ENCODE measurements around the gene CLMP. TPM values are rescaled to one million over a fixed set of nuclear protein-coding genes. Genes with fewer than 3 reads are reported as not detected.
"Not testable (repeated sequence)": the region's sequence is repeated elsewhere in the genome, so short reads cannot be mapped to it uniquely, and the experiment has no call there.

The CLMP gene
- total RNA-seq, 1 experiment from 2014 or later, result 10.5 TPM

DNA sequence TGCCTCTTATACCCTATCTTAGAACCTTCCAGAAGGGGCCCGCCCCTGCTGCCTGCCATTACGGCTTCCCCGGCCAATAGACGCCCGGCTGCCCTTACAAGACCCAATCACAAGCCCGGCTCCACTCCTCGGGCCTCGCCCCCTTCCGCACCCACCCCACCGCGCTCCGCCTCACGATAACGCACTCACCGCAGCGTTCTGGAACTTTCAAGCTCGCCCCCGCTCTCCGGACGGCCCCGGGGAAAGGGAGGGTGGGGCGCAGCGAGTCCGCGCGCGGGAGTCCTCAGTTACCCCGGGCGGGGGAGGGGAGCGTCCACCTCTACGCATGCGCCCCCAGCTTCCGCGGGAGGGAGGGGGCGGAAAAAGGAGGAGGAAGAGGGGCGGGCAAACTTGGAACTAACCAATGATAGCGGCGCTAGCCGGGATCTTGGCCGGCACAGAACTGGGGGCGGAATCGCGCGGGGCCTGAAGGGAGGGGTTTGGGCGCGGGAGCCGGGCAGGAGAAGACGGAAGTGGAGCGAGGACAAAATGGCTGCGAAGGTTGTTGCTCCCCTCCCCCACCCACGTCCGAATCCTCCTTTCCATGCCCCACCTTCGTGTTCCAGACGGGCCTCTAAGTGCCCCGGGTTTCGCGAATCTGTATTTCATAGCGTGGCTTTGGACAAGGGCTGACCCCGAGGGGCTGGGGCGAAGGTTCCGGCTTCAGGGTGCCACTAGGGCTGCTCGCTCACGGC is 132.7 kb downstream of the CLMP start:
- DNase-seq (ENCODE audit: extremely low read depth, low read depth), result peak; percentile 96

DNA sequence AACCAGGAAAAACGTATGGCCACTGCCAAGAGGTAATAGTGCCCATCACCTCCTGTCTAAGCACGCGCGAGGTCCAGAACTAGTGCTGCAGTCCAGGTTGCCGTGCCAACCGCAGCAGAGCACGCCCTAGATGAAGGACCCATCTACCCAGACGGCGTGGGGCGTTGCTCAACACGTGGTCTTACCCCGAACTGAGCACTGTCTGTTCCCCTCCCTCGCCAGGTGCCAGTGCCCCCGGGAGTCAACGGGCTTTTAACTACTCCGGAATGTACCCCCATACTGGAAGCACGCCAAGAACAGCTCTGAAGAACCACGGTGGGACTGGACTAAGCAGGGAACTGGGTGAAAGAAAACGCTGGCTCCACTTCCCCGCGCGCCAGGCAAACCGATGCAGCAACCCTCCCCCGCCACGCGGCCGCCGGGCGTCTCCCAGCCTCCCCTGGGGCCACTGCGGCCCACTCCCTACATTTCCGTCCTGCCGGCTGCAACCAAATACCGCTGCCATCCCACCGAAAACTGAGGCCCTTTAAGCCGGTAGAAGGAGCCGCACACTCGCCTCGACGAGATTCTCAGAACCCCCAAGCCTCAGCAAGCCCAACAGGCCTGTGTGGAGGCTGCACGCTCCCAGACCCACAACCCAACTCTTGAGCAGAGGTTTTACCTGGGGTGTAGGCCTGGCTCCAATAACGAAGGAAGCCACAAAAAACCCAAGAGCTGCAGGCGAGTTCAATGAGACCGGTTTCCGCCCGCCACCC is 133.5 kb downstream of the CLMP start, which contains the start of gene HSPA8:
HSPA8 (minus strand) TSS at position 734 of the 755 bp plus-strand sequence. CDS start 812 bp downstream, outside the sequence.
- no peak for DNase-seq (ENCODE audit: extremely low read depth, low read depth)

GRCh38 chr11:123060277-123061000 is 134.6 kb downstream of the CLMP start:
- DNase-seq (ENCODE audit: extremely low read depth, low read depth), result no peak

- not testable (repeated sequence) for DNase-seq (ENCODE audit: extremely low read depth, low read depth)
These were observed 135.8 kb downstream of the CLMP start for GRCh38 chr11:123059041-123059920.

DNA sequence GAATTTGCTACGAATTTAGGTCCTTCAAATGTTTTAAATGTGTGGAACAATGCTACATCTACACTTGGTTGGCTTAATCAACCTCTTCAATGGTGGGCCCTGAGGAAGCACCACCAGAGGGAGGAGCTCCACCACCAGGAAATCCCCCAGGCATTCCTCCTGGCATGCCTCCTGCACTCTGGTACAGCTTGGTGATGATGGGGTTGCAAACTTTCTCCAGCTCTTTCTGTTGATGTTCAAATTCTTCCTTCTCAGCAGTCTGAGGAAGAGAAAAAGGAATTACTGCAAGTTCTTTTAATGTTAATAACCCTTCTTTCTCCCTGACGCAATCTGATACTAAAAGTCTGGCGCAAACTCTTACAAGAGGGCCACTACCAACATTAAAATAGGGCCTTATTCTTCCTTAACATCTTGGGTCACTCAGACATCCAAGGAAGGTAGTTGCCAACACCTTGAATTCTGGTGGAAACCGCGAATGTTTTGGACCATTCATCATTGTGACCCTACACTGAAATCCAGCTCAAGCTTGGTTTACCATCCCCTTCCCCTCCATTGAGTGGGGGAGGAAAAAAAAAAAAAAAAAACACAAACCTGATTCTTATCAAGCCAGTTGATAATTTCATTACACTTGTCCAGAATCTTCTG is 137.3 kb downstream of the CLMP start:
- no peak for DNase-seq (ENCODE audit: extremely low read depth, low read depth)

GRCh38 chr11:123056835-123057491 is 138.1 kb downstream of the CLMP start:
- no peak for DNase-seq (ENCODE audit: extremely low read depth, low read depth)

- no peak for DNase-seq (ENCODE audit: extremely low read depth, low read depth)
These were observed 139.7 kb downstream of the CLMP start for GRCh38 chr11:123055191-123055901.

- peak; percentile 72 for DNase-seq (ENCODE audit: extremely low read depth, low read depth)
These were observed 140.6 kb downstream of the CLMP start for GRCh38 chr11:123054301-123055065.

DNA sequence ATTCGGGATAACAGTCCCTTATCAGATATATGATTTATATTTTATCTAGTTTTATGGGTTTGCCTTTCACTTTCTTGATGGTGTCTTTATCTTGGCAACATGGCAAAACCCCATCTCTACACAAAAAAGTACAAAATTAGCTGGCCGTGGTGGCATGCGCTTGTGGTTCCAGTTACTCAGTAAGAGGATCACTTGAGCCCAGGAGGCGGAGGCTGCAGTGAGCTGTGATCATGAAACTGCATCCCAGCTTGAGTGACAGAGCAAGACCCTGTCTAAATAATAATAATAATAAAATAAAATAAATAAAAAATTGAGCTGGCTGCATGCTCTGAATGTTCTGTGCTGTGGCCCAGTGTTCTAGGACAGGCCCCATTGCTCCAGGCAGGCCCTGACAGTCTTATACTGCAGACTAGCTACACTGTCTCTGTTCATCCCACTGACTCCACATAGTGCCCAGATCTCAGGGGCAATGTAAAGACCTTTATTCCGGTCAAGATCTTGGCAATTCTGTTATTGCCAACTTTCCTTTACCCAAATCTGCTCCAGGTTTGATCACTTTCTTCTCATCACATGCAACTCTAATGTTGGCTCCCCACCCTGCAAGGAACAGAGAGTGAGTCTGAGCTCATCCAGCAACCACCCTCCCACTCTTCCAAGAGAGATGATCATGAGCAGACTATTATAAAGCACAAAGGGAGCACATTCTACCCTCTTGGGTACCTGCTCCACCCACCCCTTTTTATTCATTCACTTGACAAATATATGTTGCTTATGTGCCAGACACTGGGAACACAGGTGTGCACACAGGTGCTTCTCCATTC is 141.9 kb downstream of the CLMP start:
- DNase-seq (ENCODE audit: extremely low read depth, low read depth), result no peak

GRCh38 chr11:123051634-123052033 is 143.4 kb downstream of the CLMP start:
- DNase-seq (ENCODE audit: extremely low read depth, low read depth), result no peak

DNA sequence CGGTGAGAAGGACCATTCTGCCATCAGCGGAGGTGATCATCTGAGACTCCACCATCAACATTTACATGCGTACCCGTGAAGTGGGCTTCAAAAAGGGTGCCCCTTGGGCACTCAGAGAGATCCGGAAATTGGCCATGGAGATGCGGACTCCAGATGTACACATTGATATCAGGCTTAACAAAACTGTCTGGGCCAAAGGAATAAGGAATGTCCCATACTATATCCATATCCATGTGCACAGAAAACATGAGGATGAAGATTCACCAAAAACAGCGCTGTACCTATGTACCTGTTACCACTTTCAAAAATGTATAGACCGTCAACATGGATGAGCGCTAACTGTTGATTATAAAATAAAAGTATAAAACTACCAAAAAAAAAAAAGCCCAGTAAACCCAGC is 143.9 kb downstream of the CLMP start:
- DNase-seq (ENCODE audit: extremely low read depth, low read depth), result no peak

DNA sequence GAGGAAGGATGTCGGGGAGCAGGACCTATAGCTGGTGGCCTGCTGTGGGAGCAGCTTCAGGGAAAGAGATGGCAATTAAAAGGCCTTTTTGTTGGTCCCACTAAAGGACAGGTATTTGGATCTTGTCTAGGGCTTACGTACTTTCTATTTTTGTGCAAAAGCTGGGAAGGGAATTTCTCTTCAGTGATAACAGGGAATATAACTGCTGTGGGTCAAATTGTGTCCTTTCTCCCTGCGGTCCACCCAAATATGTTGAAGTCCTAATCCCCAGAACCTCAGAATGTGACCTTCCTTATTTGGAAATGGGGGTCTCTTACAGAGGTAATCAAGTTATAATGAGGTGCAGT is 147.1 kb downstream of the CLMP start:
- no peak for DNase-seq (ENCODE audit: extremely low read depth, low read depth)

DNA sequence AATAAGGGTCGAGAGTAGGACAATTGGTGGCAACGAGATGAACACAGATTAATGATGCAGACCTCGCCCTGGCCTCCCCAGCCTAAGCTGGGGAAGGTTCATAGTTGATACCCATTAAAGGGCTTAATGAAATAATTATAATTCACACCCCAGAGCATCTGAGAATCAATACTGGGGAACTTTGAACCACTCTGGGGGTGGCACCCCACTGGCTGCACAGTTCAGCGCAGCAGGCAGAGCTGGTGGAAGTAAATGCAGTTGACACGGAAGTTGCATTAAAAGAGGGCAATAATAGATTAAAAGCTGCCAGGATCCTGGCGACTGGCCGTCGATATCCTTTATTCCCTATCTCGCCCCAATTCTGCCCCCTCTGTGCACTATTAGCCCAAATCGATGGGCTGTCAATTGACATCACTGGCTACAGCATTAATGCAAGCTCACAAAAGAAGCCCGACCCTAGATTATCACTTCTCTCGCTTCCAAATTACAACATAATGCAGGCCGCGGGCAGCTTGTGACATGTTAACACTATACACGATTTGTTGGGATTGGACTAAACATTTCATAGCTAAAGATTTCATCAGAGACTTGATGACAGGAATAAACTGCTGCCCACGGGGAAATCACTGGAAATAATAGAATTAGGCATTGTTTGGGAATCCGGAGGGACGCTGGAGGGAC is 147.6 kb downstream of the CLMP start:
- no peak for DNase-seq (ENCODE audit: extremely low read depth, low read depth)

- DNase-seq (ENCODE audit: extremely low read depth, low read depth), result no peak
These were observed 148.4 kb downstream of the CLMP start for GRCh38 chr11:123046473-123047259.

- no peak for DNase-seq (ENCODE audit: extremely low read depth, low read depth)
These were observed 149.9 kb downstream of the CLMP start for GRCh38 chr11:123045101-123045500.

- DNase-seq (ENCODE audit: extremely low read depth, low read depth), result no peak
These were observed 153.9 kb downstream of the CLMP start for GRCh38 chr11:123041185-123041584.

All from NCI-H460 (cell line).